HEK293 (cell line): ENCODE results near the gene SYNE1.

Experiments
- CTCF ChIP-seq: fragments of 450-650 bp; formaldehyde crosslinking; IDR thresholded peaks from 2 replicates; pipeline ENCODE4 v1.5.1; 2016; ENCODE audit warnings: missing biosample characterization, missing genetic modification characterization
- PRDM4 ChIP-seq: fragments of 450-650 bp; formaldehyde crosslinking; IDR thresholded peaks from 2 replicates; pipeline ENCODE4 v1.5.1; 2017; ENCODE audit warnings: missing biosample characterization, missing genetic modification characterization
- ZBTB17 ChIP-seq: fragments of 450-650 bp; formaldehyde crosslinking; IDR thresholded peaks from 2 replicates; pipeline ENCODE4 v1.5.1; 2016; ENCODE audit warnings: missing biosample characterization, missing genetic modification characterization
- ZNF24 ChIP-seq: fragments of 450-650 bp; formaldehyde crosslinking; IDR thresholded peaks from 2 replicates; pipeline ENCODE4 v1.5.1; 2016; ENCODE audit warnings: missing biosample characterization, missing genetic modification characterization
- ZNF704 ChIP-seq: fragments of 450-650 bp; formaldehyde crosslinking; IDR thresholded peaks from 2 replicates; pipeline ENCODE4 v1.5.1; 2016; ENCODE audit warnings: missing biosample characterization, missing genetic modification characterization
- ZNF768 ChIP-seq: fragments of 450-650 bp; formaldehyde crosslinking; IDR thresholded peaks from 2 replicates; pipeline ENCODE4 v1.5.1; 2018; ENCODE audit warnings: missing biosample characterization, mild to moderate bottlenecking, missing genetic modification characterization
- ZNF785 ChIP-seq: fragments of 450-650 bp; formaldehyde crosslinking; IDR thresholded peaks from 2 replicates; pipeline ENCODE4 v1.5.1; 2016; ENCODE audit warnings: missing biosample characterization, missing genetic modification characterization

DNA sequence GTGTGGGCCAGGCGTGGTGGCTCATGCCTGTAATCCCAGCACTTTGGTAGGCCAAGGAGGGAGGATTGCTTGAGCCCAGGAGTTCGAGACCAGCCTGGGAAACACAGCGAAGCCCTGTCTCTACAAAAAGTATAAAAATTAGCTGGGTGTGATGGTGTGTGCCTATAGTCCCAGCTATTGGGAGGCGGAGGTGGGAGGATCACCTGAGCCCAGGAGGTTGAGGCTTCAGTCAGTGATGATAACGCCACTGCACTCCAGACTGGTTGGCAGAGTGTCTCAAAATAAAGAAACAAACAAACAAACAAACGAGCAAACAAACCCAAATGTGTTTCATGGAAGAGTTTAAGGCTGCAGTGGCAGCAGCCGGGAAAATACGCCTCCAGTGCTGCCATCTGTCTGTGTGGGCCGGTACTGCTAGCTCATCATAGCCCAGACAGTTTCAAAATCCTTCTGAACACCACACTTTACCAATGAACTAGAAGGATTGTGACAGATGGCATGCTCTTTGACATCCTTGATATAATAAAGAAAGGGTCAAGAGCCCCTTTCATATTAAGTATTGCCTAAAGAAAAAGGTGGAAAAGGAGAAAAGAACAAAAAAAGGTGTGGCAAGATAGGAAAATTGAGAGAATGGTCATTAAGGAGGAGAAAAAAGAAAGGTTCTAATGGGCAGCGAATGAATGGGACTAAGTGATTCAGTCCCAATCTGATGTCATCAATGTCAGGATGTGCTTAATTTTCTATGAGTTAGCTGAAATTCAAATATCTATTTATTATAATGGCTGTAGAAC is 298.6 kb downstream of the SYNE1 start:
- TF ChIP-seq ZNF785 (tag by site-specific recombination), result no peak
- no peak for TF ChIP-seq ZNF704
- peak; percentile 51; the same call in 1 of the 2 replicates for TF ChIP-seq CTCF (tag by site-specific recombination)
- no peak for TF ChIP-seq ZBTB17 (tag by site-specific recombination)
- no peak for TF ChIP-seq ZNF768 (tag by site-specific recombination)
- no peak for TF ChIP-seq PRDM4 (tag by site-specific recombination)
- no peak for TF ChIP-seq ZNF24 (tag by site-specific recombination)
